PFSK-1 (cell line): ENCODE measurements around the gene GAS1.

Experiments
- FOXP2 ChIP-seq: optimal IDR thresholded peaks from 2 replicates; pipeline ENCODE3; 2011; ENCODE audit warnings: borderline replicate concordance, control low read depth, inconsistent platforms; ENCODE audit not compliant: insufficient read depth; ENCODE audit errors: extremely low read length, extremely low read depth
- POLR2AphosphoS5 ChIP-seq: IDR thresholded peaks from 2 replicates; pipeline ENCODE4 v1.6.1; 2012; ENCODE audit warnings: low read depth, mild to moderate bottlenecking, control low read depth, low read length, moderate library complexity
- SIN3A ChIP-seq: IDR thresholded peaks from 2 replicates; pipeline ENCODE4 v1.6.1; 2012; ENCODE audit warnings: mild to moderate bottlenecking, low read length, moderate library complexity, borderline replicate concordance; ENCODE audit not compliant: insufficient read depth
- TAF1 ChIP-seq: IDR thresholded peaks from 2 replicates; pipeline ENCODE4 v1.6.1; 2012; ENCODE audit warnings: low read length, control low read depth, borderline replicate concordance; ENCODE audit not compliant: insufficient read depth
- TF ChIP-seq, protein P1 (sequence below), 2 experiments: IDR thresholded peaks; 2 replicates each; pipeline versions ENCODE4 v1.6.1 to v1.8.0; 2011 to 2012; ENCODE audit warnings: low read depth in 2 of 2, low read length in 2 of 2, control low read depth in 1 of 2, inconsistent platforms in 1 of 2, mild to moderate bottlenecking in 1 of 2, moderate library complexity in 1 of 2; ENCODE audit not compliant: insufficient read depth in 1 of 2

Gene GAS1

DNA sequence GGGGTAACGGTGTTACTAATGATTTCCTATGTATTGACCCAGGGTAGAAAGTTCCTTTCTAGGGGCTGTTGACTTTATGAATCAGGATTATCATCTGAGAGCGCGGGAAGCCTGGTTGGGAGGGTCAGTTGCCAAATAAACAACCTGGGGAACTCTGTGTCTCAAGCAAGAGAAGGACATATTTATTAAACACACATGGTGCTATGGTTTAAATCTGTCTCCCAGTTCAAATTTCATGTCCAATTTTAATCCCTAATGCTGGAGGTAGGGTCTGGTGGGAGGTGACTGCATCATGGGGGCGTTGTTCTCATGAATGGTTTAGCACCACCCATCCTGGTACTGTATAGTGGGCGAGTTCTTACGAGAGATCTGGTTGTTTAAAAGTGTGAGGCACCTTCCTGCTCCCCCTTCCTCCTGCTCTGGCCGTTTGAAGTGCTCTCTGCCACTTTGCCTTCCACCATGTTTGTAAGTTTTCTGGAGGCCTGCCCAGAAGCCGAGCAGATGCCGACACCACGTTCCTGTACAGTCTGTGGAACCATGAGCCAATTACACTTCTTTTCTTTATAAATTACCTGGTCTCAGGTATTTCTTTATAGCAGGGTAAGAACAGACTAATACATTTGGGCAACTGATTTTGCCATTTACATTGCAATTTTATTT, 19.7 kb upstream of the GAS1 start:
- no peak for TF ChIP-seq FOXP2
- TF ChIP-seq TAF1, result no peak
- TF ChIP-seq POLR2AphosphoS5, result no peak
- no peak for TF ChIP-seq SIN3A
- TF ChIP-seq, protein P1, sequence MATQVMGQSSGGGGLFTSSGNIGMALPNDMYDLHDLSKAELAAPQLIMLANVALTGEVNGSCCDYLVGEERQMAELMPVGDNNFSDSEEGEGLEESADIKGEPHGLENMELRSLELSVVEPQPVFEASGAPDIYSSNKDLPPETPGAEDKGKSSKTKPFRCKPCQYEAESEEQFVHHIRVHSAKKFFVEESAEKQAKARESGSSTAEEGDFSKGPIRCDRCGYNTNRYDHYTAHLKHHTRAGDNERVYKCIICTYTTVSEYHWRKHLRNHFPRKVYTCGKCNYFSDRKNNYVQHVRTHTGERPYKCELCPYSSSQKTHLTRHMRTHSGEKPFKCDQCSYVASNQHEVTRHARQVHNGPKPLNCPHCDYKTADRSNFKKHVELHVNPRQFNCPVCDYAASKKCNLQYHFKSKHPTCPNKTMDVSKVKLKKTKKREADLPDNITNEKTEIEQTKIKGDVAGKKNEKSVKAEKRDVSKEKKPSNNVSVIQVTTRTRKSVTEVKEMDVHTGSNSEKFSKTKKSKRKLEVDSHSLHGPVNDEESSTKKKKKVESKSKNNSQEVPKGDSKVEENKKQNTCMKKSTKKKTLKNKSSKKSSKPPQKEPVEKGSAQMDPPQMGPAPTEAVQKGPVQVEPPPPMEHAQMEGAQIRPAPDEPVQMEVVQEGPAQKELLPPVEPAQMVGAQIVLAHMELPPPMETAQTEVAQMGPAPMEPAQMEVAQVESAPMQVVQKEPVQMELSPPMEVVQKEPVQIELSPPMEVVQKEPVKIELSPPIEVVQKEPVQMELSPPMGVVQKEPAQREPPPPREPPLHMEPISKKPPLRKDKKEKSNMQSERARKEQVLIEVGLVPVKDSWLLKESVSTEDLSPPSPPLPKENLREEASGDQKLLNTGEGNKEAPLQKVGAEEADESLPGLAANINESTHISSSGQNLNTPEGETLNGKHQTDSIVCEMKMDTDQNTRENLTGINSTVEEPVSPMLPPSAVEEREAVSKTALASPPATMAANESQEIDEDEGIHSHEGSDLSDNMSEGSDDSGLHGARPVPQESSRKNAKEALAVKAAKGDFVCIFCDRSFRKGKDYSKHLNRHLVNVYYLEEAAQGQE (IDR thresholded peaks at IDR 0.05; ENCODE audit: insufficient read depth in 1 of 2, low read depth in 2 of 2, low read length in 2 of 2), result no peak

GRCh38 chr9:86965636-86966395, 18.5 kb upstream of the GAS1 start:
- TF ChIP-seq SIN3A, result no peak
- no peak for TF ChIP-seq TAF1
- no peak for TF ChIP-seq FOXP2
- TF ChIP-seq, protein P1 (IDR thresholded peaks at IDR 0.05; ENCODE audit: insufficient read depth in 1 of 2, low read depth in 2 of 2, low read length in 2 of 2), result no peak
- TF ChIP-seq POLR2AphosphoS5, result no peak

DNA sequence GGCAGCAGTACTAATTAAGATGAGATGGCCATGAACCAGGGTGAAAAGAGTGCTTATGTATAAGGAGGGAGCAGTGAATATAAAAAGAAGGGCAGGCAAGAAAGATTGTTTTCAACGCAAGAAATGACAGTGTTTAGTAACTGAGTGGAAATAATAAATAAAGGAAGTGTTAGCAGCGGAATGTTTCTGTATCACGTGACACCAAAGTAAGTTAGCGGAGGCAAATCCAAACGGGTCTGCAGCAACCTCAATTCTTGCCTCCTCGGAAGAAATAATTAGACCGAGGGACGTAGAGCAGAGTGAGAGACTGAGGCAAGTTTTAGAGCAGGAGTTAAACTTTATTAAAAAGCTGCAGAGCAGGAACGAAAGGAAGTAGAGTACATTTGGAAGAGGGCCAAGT, 15.4 kb upstream of the GAS1 start:
- TF ChIP-seq, protein P1 (IDR thresholded peaks at IDR 0.05; ENCODE audit: insufficient read depth in 1 of 2, low read depth in 2 of 2, low read length in 2 of 2), result no peak
- TF ChIP-seq TAF1, result no peak
- TF ChIP-seq FOXP2, result no peak
- no peak for TF ChIP-seq POLR2AphosphoS5
- TF ChIP-seq SIN3A, result no peak

GRCh38 chr9:86960938-86961337, 13.6 kb upstream of the GAS1 start:
- TF ChIP-seq SIN3A, result no peak
- no peak for TF ChIP-seq FOXP2
- TF ChIP-seq TAF1, result no peak
- TF ChIP-seq, protein P1 (IDR thresholded peaks at IDR 0.05; ENCODE audit: insufficient read depth in 1 of 2, low read depth in 2 of 2, low read length in 2 of 2), result no peak
- TF ChIP-seq POLR2AphosphoS5, result no peak

DNA sequence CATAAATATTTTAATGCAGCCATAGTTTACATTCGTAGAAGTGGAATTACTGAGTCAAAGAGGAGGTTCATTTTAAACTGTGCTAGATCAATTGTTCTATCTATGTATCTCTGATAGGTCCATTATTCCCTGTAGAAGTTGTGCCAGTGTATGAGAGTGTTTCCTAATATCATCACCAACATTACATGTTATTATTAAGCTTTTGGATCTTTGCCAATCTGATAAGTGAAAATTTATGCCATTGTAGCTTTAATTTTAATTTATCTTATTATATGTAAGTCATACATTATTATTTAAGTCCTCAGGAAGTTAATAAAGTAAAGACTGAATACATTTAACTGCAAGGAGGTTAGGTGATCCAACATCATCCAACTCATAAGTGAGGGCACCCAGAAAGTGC, 10.9 kb upstream of the GAS1 start:
- TF ChIP-seq, protein P1 (IDR thresholded peaks at IDR 0.05; ENCODE audit: insufficient read depth in 1 of 2, low read depth in 2 of 2, low read length in 2 of 2), result no peak
- TF ChIP-seq SIN3A (no peak), FOXP2 (no peak), POLR2AphosphoS5 (no peak), TAF1 (no peak)
